ENCODE data around the gene PCDHAC2.
A peak's percentile ranks its signal among the peaks of the same experiment; 100 is the strongest.

PCDHAC2 gene

DNA sequence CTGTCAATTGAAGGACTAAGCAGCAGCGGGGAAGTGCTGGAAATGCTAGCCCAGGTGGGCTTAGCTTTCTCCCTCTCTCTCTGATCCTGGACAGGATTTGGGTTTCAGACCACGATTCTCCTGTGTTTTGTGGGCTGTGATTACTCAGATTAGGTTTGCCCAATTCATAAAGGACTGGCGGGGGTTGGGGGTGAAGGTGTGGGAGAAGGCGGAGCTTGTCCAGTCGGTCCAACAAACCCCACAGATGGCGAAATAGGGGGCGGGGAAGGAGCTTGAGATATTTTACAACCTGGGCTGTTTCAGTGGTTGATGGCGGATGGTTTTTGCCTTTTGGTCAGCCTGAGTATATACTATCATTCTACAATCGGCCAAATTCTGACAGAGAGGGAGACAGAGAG lies 35.2 kb downstream of the PCDHAC2 start:
- TF ChIP-seq GATA3 (IDR thresholded peaks at IDR 0.05; ENCODE audit: low read depth, low read length): no peak
- TF ChIP-seq GATA2 (IDR thresholded peaks at IDR 0.05; ENCODE audit: low read depth, low read length): no peak

DNA sequence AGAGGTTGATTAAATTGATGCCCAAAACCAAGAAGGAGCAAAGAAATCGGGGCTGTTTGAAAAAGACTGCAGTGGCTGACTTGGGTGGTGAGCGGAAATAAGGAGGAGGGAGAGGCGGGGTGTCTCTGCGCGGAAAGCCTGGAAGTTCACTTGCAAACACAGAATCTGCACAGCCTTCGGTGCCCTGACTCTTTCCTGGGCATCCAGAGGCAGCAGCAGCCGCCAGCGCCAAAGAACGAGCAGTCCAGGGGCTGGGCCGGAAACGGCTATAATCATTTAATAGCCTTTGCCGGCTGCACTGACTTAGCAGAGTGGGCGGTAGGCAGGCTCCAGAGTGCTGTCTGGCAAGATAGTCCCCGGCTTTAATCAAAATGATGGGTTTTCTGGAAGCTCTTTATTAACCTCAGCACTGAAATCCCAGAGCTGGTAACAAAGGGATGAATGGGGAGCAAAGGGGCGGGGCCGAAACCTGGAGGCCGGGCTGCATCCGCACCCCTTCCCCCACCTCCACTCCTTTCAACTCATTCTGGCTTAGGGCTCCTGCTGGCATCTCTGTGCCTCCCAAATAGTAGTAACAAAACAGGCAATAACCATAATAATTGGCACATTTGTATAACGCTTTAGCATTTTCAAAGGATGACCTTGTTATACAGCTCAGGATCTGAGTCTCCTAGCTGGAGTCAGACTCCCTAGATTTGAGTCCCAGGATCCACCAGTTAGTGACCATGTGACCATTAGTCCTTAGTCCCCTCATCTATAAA lies 35.7 kb downstream of the PCDHAC2 start:
- TF ChIP-seq GATA2 (IDR thresholded peaks at IDR 0.05; ENCODE audit: low read depth, low read length) (0 out of 2 replicates have a peak, but pooled peaks have one; percentile 28), GATA3 (IDR thresholded peaks at IDR 0.05; ENCODE audit: low read depth, low read length) (no peak)

DNA sequence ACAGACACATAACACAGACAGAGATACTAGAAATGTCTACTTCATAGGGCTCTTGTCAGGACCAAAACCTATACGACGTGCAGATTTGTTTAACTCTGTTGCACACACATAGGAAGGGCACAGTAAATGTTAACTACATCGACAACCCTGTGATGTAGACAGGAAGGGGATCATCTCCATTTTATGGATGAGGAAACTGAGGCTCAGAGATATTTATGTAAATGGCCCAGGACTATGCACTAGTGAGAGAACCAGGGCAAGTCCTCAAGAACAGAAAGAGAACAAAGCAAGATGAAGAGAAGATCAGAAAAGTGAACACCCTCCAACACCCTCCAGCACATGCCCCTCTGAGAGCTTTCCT lies 36.3 kb downstream of the PCDHAC2 start:
- TF ChIP-seq GATA3 (IDR thresholded peaks at IDR 0.05; ENCODE audit: low read depth, low read length) (no peak), GATA2 (IDR thresholded peaks at IDR 0.05; ENCODE audit: low read depth, low read length) (no peak)

DNA sequence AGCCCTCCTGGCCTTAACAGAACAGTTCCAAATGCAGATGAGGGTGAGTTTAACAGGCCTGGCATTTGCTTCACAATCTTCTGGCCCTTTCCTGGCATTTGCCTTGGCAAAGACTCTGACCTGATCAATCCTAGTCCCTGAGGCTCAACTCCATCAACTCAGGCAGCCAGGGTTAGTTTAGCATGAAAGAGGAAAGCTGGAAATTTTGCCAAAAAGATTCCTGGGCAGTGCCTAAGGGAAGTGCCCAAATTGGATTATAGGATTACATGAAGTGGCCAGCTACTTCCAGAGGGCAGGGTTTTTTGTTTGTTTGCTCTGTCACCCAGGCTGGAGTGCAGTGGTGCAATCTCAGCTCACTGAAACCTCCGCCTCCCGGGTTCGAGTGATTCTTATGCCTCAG lies 36.8 kb downstream of the PCDHAC2 start:
- TF ChIP-seq GATA3 (IDR thresholded peaks at IDR 0.05; ENCODE audit: low read depth, low read length) (no peak), GATA2 (IDR thresholded peaks at IDR 0.05; ENCODE audit: low read depth, low read length) (no peak)

DNA sequence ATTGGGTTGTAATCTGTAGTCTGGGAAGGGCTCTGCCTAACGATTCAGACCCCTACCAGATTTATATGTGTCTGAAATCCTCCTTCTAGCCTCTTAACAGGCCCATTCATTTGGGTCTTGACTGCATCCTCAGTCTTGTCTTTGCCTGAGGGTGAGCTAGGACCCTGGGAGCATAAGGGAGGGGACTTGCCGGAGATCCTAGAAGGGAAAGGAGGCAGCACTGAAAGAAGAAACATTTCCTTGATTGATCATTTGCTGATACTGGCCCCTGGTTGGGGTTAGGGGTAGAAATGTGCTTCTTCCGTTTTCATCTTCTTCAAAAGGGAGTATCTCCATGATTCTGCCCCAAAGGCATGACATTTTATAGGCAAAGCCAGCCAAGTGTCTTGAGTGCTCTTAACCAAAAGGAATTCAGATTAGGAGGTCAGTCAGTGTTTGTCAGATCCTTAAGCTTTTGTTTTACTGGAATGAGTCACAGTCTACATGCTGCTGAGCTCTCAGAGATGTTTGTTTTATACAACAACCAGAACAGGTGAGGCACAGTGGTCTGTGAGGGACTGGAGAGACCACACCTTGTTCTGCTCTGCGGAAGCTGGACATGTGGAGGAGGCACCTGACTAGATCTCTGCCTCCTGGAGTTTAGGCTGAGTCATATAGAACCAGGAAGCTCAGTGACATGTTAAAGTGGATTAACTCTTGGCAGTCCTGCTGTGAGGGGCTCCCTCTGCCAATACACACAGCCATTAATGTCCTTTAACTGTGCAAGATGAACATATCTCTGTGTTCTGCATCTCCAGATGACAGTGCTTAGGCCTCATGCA lies 37.7 kb downstream of the PCDHAC2 start:
- TF ChIP-seq GATA2 (IDR thresholded peaks at IDR 0.05; ENCODE audit: low read depth, low read length) (no peak), GATA3 (IDR thresholded peaks at IDR 0.05; ENCODE audit: low read depth, low read length) (no peak)

DNA sequence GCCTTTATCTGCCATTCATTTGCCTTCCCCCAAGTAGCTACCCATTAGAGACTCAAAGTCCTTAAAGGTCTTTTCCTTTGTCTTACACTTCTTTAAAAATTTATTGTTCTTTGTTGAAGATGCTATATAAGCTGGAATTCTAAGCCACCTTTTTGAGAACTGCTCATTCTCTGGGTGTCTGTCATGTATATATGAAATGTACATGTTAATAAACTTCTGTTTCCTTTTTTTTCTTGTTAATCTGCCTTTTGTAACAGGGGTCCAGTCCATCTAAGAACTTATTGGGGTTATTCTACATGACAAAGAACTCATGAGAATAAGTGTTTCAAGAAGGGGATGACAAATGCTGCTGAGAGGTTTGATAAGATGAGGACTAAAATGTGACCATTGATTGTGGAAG lies 41.5 kb downstream of the PCDHAC2 start:
- no peak for TF ChIP-seq GATA3 (IDR thresholded peaks at IDR 0.05; ENCODE audit: low read depth, low read length)
- no peak for TF ChIP-seq GATA2 (IDR thresholded peaks at IDR 0.05; ENCODE audit: low read depth, low read length)

DNA sequence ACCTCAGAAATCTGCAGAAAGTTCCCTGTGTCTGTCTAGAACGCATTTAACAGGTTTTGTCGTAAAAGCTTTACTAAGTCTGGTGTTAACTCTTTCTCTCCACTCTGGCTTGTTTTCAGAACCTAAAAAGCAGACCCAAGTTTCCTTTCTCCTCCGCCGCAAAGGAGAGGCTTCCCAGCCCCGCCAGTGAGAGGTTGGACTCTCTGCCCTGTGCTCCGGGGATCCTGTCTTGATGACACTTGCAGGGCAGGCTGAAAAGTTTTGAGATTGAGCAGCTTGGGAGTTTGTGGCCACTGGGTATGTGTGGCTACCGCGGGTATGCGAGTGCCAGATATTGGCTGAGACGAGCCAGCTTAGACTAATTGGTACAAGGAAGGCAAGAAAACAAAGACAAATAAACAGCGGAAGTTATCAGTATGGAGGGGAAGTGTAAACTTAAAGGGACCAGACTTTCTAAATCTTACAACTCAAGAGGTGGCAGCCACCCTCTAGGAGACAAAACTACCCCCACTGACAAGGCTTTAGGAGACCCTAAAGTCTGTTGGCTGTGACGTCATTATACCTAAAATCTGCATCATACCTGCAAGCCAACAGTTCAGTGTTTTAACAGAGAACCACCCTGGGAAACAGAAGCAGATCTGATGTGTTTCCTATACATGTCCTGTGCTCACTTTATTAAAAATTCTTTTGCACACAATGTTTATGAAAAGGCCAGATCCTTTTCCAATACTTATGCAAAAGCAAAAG lies 43.9 kb downstream of the PCDHAC2 start:
- TF ChIP-seq GATA2 (IDR thresholded peaks at IDR 0.05; ENCODE audit: low read depth, low read length): no peak
- no peak for TF ChIP-seq GATA3 (IDR thresholded peaks at IDR 0.05; ENCODE audit: low read depth, low read length)

DNA sequence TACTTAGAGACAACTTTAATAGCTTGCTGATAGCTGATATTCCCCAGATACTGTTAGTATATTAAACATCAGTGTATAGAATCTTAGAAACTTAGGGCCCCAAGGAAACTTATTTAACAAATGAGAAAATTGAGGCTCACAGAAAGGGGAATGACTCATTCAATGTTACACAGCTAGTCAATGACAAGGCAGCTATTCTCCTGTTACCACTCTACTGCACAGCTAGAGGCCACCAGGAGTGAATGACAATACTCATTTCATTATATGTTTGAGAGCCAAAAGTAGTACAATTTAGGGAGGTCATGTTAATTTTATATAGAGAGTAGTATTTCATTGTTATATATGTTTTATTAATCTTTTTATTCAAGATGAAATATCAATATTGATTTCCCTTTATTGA lies 51.7 kb downstream of the PCDHAC2 start:
- TF ChIP-seq GATA3 (IDR thresholded peaks at IDR 0.05; ENCODE audit: low read depth, low read length) (no peak), GATA2 (IDR thresholded peaks at IDR 0.05; ENCODE audit: low read depth, low read length) (no peak)
